Measurements from ENCODE around the gene CD83.

The CD83 gene

DNA sequence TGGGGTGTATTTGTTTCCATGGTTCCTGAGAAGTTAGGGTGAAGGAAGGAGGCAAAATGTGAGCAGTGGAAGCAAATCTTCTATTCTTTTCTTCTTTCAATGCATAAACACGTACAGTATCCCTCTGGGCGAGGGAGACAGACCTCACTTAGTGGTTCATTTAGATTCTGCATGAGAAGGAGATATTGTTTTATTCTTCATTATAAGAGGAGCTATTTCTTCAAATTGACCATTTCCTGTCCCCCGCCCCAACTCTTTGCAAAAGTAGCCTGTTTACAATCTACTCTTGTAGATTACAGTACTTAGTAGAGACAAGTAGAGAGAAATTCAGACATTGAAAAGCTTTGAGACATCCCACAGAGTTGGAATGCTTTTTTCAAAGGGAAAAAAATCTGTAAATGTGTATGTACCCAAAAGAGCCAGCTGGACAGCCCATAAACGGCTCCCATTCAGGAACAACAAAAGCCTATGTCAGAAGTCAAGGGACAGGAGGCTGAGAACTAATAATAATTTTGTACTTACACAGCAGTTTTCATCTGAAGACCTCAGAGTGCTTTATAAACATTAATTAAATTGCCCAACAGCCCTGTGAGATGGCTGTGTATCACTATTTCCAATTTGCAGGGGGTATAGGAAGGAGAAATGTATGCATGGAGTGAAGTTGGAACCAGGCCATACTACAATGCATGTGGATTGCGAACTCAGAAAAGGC, 23.9 kb downstream of the CD83 start:
- TF ChIP-seq, protein P1, sequence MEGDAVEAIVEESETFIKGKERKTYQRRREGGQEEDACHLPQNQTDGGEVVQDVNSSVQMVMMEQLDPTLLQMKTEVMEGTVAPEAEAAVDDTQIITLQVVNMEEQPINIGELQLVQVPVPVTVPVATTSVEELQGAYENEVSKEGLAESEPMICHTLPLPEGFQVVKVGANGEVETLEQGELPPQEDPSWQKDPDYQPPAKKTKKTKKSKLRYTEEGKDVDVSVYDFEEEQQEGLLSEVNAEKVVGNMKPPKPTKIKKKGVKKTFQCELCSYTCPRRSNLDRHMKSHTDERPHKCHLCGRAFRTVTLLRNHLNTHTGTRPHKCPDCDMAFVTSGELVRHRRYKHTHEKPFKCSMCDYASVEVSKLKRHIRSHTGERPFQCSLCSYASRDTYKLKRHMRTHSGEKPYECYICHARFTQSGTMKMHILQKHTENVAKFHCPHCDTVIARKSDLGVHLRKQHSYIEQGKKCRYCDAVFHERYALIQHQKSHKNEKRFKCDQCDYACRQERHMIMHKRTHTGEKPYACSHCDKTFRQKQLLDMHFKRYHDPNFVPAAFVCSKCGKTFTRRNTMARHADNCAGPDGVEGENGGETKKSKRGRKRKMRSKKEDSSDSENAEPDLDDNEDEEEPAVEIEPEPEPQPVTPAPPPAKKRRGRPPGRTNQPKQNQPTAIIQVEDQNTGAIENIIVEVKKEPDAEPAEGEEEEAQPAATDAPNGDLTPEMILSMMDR (conservative IDR thresholded peaks at IDR 0.05; ENCODE audit: low read depth), result no peak
- H3K27ac ChIP-seq, result no peak overlapping the region

GRCh38 chr6:14142063-14142450, 24.5 kb downstream of the CD83 start:
- CTCF ChIA-PET, result interaction anchor here (2.2 kb wide), 1 partner anchor 13 kb away, joined by 5 read pairs; no protein-coding TSS in a partner anchor
- H3K27ac ChIP-seq, result no peak overlapping the region
- POLR2A ChIA-PET (ENCODE audit: low non-redundant PET), result no interaction called here
- no peak for DNase-seq (ENCODE audit: low spot score)
- TF ChIP-seq, protein P1 (conservative IDR thresholded peaks at IDR 0.05; ENCODE audit: low read depth), result no peak

More for the DNA sequence above, 23.9 kb downstream of the CD83 start:
- POLR2A ChIA-PET (ENCODE audit: low non-redundant PET), result no interaction called here
- CTCF ChIA-PET, result interaction anchor here (2.2 kb wide), 1 partner anchor 12 kb away, joined by 5 read pairs; no protein-coding TSS in a partner anchor
- DNase-seq (ENCODE audit: low spot score), result no peak

GRCh38 chr6:14142511-14143223, 25.1 kb downstream of the CD83 start:
- H3K27ac ChIP-seq, result no peak overlapping the region
- no peak for DNase-seq (ENCODE audit: low spot score)
- TF ChIP-seq, protein P1 (conservative IDR thresholded peaks at IDR 0.05; ENCODE audit: low read depth), result no peak
- POLR2A ChIA-PET (ENCODE audit: low non-redundant PET), result no interaction called here
- CTCF ChIA-PET, result interaction anchor here (1.9 to 2.2 kb wide), 2 partner anchors 13 to 234 kb away, joined by 5 to 6 read pairs; no protein-coding TSS in a partner anchor

DNA sequence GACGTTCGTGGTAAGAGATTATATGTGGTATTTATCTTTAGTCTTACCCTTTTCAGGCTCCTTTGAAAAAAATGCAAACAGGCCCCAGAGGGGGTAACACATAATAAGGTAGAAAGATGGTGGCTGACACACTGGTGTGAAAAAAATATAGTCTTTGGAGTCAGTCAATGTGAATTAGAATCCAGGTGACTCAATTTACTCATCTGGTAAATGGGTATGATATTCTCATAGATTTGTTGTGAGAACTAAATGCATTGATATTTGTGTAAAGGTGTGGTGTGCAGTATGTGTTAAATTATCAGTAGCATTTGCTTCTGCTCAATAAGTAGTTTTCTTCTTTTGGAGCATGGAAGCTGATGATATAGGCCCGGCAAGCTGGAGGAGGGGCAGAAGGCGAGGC, 25.7 kb downstream of the CD83 start:
- ChIA-PET CTCF (interaction anchor here (0.7 to 2.2 kb wide), 3 partner anchors 13 to 234 kb away, joined by 3 to 6 read pairs (median 5); no protein-coding TSS in a partner anchor), POLR2A (ENCODE audit: low non-redundant PET) (no interaction called here)
- DNase-seq (ENCODE audit: low spot score), result no peak
- TF ChIP-seq, protein P1 (conservative IDR thresholded peaks at IDR 0.05; ENCODE audit: low read depth), result no peak
- no peak overlapping the region for H3K27ac ChIP-seq

- POLR2A ChIA-PET (ENCODE audit: low non-redundant PET), result no interaction called here
- DNase-seq (ENCODE audit: low spot score), result peak; percentile 82
- TF ChIP-seq, protein P1 (conservative IDR thresholded peaks at IDR 0.05; ENCODE audit: low read depth), result peak; percentile 91
- H3K27ac ChIP-seq, result no peak overlapping the region
- CTCF ChIA-PET, result interaction anchor here (0.6 to 1.3 kb wide), 7 partner anchors 15 to 838 kb away, joined by 3 to 10 read pairs (median 3); no protein-coding TSS in a partner anchor
These were observed 27.1 kb downstream of the CD83 start for GRCh38 chr6:14144678-14145113.

GRCh38 chr6:14146506-14147096, 29.0 kb downstream of the CD83 start:
- ChIA-PET POLR2A (ENCODE audit: low non-redundant PET) (no interaction called here), CTCF (no interaction called here)
- DNase-seq (ENCODE audit: low spot score), result no peak
- no peak overlapping the region for H3K27ac ChIP-seq
- TF ChIP-seq, protein P1 (conservative IDR thresholded peaks at IDR 0.05; ENCODE audit: low read depth), result no peak

Data from RWPE1 (cell line).